Hematopoietic multipotent progenitor cell (in vitro differentiated cells): ENCODE results near the gene FILIP1L. TPM values are rescaled to one million over a fixed set of nuclear protein-coding genes. Genes with fewer than 3 reads are reported as not detected.
A peak's percentile ranks its signal among the peaks of the same experiment; 100 is the strongest.
"Not testable (repeated sequence)": the region's sequence is repeated elsewhere in the genome, so short reads cannot be mapped to it uniquely, and the experiment has no call there.

Experiments
- DNase-seq, 3 donors: peaks; one replicate each; pipeline ENCODE4 v3.0.0-alpha.2; 2011 to 2015; ENCODE audit warnings: low read depth in 2 of 3, low spot score in 2 of 3
- total RNA-seq: library from RNA; depleted of rRNA; stranded (reverse); fragments of >200 nt; gene quantifications from one replicate; pipeline ENCODE4 v1.2.3, GENCODE V29; 2012

The FILIP1L gene
- total RNA-seq, 1 donor = 0.81 TPM

DNA sequence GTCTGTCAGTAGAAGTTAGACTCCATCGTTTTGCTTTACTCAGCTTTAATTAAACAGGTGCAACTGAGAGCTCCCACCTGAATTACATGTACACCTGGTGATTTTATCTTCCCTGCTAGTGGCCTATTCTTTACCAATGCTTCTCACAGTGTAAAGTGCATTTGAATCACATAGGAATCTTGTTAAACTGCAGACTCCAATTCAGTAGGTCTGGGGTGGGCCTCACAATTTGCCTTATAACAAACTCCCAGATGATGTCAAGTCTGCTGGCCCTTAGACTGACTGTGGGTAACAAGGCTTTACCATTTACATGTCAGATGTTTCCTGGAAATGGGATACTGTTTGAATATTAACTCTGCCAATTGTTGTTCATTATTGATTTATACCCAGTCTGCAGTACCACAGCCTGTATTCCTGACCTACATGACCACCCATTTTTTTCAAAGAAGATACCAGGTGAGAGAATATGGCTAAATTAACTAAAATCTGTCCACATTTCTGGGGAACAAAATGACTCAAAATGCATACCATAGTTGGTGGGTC is 259.5 kb downstream of the FILIP1L start:
- no peak for DNase-seq

DNA sequence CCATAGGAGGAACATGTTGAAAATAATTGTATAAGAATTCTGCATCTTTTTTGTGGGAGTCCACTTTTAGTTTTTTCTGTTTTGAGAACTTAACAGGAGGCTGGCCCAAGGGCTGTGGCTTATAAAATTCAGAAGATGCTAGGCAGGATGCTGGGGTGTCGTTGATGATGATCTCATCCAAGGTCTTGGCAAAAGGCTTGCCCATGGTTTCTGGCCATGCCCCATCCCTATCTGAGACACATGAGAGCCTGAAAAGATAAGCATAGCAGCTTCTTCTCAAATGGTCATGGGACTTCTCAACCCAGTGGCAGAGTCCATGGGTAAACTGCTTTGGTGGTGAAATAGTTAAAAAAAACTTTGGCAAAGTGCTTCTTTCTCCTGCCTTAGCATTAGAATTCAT is 261.4 kb downstream of the FILIP1L start:
- no peak for DNase-seq

DNA sequence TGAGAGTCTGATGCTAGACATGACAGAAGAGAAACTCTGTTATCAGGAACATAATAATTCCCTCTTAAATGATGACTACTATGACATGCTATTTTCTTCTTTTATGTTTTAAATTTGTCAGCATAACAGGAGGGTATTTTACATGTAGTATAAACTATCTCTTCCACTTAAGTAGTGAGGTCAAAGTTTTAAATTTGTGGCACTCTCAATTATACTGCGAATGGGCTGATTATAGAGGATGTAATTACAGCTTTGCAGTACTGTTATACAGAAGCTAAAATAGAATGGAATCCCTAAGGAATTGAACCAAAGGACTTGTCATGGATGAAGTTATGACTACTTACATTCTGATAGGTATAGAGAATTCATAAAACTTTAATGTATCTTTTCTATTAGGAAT is 262.3 kb downstream of the FILIP1L start:
- DNase-seq = no peak

DNA sequence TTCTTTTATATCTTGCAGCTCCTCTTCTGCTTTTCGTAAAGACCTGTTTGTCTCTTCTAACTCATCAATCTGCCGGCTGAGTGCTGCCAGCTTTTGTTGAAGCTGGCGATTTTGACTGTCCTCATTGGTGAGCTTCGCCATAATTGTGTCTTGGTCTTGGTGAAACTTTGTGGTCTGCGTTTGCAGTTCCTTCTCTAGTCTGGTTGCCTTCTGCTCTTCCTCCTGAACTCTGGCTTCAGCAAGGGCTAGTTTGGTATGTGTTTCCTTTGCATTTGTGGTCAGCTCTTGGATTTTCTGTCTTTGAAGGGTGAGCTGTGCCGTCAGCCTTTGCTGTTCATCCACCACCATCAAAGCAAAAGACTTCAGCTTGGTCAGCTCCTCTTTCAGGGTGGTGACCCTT is 263.7 kb downstream of the FILIP1L start:
- DNase-seq = no peak

DNA sequence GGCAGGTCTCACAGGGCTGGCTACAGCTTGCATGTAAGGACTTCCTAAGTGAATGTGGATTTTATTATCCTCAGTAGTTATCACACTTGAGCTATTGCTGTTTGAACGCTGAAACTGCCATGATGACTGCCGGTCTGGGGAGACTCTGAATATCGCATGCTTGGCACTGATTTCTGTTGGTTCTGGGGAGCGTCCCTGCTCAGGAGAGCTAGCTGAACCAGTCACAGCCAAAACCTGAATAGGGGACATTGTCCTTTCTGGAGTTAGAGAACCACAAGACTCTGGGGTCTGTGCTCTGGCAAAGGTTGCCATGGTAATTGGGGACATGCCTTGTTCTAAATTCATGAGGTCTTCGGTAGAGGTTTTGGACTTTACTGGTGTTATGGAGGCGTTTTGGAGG is 265.9 kb downstream of the FILIP1L start:
- DNase-seq = no peak

DNA sequence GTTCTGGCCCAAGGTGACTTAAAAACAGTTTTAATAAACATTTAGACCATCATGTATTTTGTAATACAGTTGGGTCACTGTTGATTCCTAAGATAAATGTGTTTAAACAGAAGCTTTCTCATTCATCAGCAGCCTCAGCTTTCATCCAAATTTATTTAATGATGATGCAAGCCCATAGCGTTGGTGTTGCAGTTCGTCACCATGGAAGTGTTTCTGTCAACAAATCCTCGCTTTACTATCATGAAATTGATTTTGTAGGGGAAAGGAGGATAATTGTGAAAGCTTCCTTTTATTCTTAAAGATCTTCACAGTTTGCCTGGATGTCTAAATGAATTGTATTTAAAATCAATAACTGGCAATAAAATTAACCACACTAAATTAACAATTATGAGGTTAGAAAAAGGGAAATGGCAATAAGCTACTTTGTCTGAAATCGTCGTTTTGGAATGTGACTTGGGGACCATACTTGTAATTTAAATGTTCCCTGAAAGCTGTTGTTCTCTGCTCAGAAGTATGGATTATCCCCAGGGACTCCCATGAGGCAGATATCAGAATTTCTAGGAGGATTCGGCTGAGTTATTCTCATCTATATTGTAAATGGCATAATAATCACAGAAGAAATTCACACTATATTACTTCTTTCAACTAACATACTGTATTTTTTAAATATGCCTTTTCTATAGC is 267.7 kb downstream of the FILIP1L start:
- DNase-seq = peak in 1 of 3 donors; percentile 42

DNA sequence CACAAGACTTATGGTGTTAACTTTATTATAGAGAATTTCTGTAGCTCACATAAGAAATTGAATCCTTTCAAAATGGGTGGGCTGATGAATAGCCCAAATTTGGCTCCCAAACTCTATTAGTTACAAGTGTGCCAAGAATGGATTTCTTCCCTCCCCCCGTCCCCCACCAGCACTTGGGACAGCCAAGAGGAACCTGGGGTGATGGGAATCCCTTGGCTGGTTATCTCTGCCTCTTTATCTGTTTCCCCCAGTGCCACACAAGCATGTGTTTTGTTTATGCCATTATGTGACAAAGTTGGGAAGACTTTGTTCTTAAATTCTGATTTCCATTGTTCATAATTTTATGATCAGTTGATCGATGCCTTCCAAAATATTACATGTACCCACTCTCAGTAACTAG is 268.3 kb downstream of the FILIP1L start:
- peak in 1 of 3 donors; percentile 1 for DNase-seq

DNA sequence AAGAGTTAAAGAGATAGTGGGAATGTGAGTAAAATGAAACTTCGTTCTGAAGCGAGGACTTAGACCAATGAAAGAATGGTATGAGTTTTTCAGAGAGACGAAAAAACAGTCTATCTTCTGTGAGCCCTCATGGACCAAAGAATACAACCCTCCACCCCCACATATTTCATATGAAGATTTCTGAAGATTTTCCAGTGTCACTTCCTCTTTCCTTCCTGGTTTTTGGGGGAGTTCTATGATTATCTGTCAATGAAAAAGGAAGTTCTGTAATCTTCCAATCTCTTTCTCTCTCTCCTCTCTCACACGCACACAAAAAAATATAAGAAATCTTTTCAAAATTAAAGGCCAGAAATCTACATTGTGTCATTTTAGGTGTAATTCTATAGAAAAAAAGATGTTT is 269.0 kb downstream of the FILIP1L start:
- DNase-seq = peak in 1 of 3 donors; percentile 4

DNA sequence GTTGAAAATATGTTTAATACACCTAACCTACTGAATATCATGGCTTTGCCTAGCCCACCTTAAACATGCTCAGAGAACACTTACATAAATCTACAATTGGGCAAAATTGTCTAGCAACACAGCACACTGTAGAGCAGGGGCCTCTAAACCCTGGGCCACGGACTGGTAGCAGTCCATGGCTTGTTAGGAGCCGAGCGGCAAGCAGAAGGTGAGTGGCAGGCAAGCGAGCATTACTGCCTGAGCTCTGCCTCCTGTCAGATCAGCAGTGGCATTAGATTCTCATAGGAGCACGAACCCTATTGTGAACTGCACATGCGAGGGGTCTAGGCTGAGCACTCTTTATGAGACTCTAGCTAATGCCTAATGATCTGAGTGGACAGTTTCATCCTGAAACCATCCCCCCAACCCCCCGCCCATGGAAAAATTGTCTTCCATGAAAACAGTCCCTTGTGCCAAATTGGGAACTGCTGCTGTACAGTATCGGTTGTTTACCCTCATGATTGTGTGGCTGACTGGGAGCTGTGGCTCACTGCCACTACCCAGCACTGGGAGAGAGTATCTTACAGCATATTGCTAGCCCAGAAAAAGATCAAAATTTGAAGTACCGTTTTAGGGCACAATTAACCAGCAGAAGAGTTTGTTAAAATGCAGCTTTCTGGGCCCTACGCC is 270.6 kb downstream of the FILIP1L start:
- DNase-seq = no peak

DNA sequence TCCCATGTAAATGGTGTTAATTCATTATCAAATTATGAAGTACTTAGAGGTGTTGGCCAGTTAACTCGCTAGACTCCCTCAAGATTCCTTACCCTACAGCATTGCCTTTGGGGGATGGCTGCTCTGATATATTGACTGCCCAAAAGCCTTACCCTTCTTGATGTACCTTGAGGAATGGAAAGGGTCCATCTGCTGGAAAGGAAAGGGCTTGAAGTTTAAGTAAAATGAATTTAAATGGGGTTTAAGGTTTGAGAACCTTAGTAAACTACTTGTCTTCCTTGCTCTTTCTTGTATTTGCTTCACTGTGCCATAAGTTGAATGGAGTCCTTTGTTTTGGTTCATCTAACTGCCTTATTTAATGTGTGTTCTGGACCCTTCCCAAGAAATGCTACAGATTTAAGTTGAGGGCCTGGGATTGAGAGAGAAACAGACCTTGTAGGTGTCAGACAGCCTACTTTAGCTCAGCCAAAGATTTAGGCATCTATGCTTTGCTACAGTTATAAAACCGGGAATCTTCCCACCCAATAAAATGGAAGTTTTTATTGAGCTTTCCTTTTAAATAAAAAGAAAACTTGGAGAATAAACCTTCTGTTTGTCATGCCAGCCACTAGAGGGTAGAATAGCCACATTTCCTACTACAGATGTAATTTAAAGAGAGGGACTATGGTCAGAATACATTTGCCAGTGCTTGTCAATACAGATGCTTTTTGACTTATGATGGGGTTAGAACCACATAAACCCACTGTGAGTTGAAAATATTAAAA is 271.3 kb downstream of the FILIP1L start:
- peak in 1 of 3 donors; percentile 51 for DNase-seq

DNA sequence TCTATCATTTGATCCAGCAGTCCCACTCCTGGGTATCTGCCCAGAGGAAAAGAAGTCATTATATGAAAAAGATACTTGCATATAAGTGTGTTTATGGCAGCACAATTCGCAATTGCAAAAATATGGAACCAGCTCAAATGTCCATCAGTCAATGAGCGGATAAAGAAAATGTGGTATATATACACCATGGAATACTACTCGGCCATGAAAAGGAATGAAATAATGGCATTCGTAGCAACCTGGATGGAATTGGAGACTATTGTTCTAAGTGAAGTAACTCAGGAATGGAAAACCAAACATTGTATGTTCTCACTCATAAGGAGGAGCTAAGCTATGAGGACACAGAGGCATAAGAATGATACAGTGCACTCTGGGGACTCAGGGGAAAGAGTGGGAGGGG is 272.4 kb downstream of the FILIP1L start:
- DNase-seq = not testable (repeated sequence)

DNA sequence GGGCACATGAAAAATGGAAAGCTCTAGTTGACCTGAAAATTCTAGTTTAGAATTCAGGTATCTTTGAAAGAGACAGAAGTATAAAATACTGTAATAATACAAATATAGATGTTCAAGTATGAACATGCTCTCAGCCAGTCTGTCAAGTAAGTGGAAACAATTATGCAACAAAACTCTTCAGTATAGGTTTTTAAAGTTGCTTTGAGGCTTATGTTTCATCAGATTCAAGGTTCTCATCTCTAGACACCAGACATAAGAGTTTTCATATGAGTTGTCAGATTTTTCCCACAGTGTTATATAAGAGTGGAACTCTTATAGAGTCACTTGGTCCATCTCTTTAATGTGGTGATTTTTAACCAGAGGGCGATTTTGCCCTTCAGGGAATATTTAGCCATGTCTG is 274.7 kb downstream of the FILIP1L start:
- DNase-seq = no peak

DNA sequence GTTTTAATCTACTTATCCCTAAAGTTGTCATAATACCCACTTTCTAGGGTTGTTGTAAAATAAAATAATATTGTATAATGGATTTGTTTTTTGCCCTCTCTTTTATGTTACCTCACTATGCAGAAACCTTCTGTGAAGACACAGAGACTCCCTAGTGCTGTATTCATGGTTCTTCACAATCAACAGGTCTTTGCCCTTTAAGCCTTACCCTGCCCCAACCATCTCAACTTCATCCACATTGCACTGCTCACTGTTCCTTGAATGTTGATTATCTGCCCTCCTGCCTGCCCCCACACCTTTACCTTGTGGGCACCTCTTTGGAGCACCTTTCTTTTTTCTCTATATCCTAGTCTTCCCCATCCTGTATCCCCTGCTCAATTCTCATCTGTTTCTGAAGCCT is 275.5 kb downstream of the FILIP1L start:
- no peak for DNase-seq

DNA sequence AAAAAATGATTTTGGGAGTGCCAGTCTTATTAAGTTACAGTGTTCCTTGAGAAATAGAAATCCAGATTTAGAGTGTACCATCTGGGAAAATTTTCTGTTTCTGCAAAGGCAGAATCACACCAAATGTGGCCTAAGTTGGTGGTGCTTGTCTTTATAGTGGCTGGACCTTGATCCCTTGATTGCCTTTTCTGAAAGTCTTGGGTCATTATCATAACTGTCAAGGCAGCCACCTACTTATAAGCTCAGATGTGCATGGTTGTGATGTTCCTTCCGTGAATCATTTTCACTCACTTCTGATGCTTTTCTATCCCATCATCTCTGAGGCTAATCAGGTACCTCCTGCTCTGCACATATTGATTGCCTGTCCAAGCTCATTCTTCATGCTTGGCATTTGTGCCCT is 276.6 kb downstream of the FILIP1L start:
- DNase-seq = no peak

DNA sequence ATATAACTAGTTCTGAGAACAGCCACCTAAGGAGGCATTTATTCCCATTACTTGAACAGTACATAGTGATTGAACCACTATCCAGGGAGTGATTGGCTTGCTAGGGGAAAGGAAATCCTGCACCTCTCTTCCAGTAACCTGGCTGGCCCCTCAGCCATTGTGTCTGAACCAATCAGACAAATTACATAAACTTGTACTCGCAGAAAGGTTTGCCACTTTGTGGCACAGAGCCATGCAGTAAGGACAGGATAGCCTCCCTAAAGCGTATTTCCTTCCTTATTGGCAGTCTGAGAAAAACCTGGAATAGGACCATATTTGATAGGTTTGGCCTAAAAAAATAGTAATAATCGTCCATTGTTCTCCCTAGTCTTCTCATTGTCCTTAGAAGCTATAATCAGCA is 277.6 kb downstream of the FILIP1L start:
- no peak for DNase-seq

DNA sequence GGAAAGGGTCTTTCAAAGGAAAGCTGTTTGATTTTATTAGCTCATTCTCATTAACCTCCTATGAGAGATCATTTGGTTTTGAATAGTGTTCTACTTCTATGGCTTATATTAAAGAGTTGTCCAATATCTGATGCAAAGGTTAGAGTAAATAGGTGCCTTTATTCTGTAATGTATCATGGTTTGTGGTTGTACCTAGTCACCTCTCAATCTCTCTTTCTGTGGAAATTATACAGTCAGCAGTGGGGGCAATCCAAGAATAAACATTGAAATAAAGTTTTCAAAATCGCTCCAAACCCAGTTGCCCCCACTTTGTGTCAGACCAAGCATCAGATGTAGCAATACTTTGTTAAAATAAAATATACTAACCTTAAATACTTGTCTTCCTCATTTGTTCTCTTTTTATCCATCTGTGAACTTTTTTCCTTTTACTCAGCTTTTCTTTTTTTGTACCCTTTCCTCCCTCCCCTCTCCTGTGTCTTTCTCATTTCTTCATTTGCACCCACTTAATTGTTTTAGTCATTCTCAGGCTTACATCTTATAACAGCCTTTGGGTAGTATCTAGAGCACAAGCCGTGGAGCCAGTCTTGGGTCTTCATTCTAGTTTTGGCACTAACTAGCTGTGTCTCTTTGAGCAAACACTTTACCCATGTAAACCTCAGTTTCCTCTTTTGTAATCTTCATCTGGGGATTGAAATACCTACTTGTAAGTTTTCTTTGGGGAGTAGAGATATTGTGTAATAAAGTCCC is 279.9 kb downstream of the FILIP1L start:
- no peak for DNase-seq

DNA sequence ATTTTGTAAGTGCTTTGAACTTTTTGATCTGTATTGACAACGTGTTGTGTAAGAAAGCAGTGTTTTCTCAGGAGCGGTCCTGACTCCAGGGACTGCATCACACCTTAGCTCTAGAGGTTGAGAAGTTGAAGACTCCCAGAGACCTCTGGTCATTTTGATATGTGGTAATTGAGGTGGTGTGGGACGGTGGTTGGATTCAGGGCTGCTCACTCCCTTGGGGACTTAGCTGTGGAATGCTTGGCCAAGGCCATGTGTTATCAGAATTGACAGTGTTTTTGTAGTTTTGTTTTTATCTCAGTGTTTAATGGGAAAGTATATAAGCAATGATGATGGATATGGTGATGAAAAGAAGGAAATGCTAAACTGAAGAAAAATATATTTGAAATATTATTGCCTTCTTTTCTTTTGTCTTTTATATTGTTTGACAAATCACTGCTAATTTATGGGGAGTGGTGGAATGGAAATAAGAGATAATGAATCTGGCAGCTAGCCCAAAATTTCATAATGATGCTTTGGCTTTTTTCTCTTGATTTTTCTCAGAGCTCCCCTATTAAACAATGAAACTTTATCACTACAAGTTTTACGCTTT is 280.6 kb downstream of the FILIP1L start:
- DNase-seq = no peak

DNA sequence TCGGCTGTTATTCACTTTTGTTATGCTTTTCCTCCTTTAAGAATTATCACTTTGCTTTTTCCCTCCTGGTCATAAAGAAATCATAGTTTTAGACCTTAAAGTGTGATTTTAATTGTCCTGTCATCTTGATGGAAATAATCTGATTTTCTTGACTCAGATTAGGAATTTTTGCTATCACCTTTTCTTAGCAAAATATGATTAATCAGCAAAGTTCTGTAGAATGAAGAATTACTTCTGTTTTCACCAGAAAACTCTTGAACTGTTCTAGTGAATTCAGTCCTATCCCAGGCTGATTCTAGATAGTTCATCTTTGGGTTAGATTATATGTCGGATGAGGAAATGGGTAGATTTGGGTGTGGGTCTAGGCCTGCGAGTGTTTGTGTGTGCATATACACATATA is 284.5 kb downstream of the FILIP1L start:
- no peak for DNase-seq

DNA sequence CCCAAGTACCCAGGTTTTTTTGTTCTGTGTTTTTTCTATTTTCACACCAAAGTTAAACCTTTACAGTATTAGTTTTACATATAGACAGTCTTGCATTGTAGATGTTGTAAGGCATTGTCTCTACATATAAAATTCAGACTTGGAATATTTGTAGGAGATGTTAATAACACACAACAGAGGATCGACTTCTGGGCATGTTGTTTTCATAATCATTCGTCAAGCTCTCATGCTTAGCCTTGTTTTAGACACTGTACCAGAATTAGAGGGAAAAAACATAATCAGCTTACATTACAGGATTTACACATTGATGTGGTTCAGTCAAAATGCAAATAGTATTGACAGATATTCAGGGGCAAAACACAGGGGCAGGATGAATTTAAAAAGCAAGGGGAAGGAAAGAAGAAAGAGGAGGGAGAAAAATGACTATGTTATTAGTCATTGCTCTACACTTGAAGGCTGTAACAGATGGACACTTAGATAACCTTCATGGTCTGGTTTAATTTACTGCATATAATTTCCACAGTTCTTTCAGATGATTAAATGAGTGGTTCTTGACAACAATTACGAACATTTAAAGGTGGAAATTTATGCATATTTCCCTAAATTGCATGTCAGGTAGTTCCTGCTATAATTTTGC is 289.2 kb downstream of the FILIP1L start:
- DNase-seq = peak in 2 of 3 donors; percentile 64 to 74
